ENCODE results near the gene SNRPA1. TPM values are rescaled to one million over a fixed set of nuclear protein-coding genes. Genes with fewer than 3 reads are reported as not detected.

The SNRPA1 gene
- total and polyA plus RNA-seq, 5 donors = 23.4 to 37.3 (median 28.5) TPM

DNA sequence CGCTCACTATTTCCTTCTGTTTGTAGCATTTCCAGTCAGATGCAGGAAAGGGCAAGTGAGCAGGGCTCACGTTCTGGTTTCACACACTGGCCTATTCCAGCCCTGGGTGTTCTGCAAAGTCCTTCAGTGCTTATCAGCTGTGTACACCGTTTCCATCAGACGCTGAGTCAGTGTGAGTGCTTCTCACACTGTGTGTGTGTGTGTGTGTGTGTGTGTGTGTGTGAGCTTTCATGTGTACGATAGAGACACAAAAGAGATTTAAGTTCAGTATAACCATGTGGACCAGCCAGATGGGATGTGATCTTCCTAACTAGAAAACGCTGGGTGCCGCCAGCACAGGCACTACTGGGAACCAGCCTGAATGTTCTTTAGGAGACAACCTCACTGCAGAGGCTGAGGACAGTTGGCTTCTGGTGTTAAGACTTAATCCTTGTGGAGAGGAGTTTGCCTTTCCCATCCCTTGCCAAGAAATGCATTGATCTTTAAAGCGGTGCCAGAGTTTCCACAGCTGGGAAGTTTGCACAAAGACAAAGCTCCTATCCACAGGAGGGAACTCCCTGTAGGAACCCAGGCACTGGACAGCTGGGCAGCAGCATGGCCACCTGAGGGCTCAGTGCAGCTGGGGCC, 39.3 kb downstream of the SNRPA1 start:
- DNase-seq = peak in 2 of 3 donors; percentile 42 to 51
- no peaks in the 10 kb centered on the region for H3K27me3 ChIP-seq (ENCODE audit: control insufficient read depth, insufficient read depth)
- H3K9me3 ChIP-seq (ENCODE audit: control insufficient read depth, low read length) = no peaks in the 10 kb centered on the region
- H3K27ac ChIP-seq (ENCODE audit: low read length) = no peak overlapping the region
- 32% methylated on average over 8 of the region's 8 CpGs for WGBS
- intact Hi-C loops (cut with DNase I) = loop anchor here in 2 of 4 donors (5.0 to 10.0 kb wide), 3 partner anchors 131 to 243 kb away; no protein-coding TSS in a partner anchor
- no peak overlapping the region for H3K4me3 ChIP-seq (ENCODE audit: low read length)
- H3K4me1 ChIP-seq (ENCODE audit: control insufficient read depth, insufficient read depth, low read length) = no peaks in the 10 kb centered on the region
- peak; percentile 29 to 82 for ATAC-seq

DNA sequence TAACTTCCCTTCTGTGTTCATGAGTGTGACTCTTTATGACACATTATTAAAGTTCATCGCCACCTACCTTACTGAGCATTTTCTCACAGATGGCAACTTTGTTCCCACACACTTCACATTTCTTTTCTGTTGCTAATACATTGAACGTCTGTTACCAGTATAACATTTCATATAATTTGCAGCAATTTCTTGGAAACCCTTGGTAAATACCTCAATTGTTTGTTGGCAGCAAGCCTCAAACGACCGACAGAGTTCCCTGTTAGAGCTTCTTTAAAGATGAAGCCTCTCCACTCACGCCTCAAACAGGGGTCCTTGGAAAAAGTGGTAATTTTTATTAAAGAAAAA, 40.0 kb downstream of the SNRPA1 start:
- intact Hi-C loops (cut with DNase I) = loop anchor here in 2 of 4 donors (5.0 to 10.0 kb wide), 3 partner anchors 130 to 243 kb away; no protein-coding TSS in a partner anchor
- Histone ChIP-seq H3K9me3 (ENCODE audit: control insufficient read depth, low read length) (no peaks in the 10 kb centered on the region), H3K27me3 (ENCODE audit: control insufficient read depth, insufficient read depth) (no peaks in the 10 kb centered on the region), H3K4me3 (ENCODE audit: low read length) (no peak overlapping the region), H3K27ac (ENCODE audit: low read length) (no peak overlapping the region), H3K4me1 (ENCODE audit: control insufficient read depth, insufficient read depth, low read length) (no peaks in the 10 kb centered on the region)
- 68% methylated on average over 5 of the region's 5 CpGs for WGBS
- ATAC-seq (no peak), DNase-seq (no peak)

DNA sequence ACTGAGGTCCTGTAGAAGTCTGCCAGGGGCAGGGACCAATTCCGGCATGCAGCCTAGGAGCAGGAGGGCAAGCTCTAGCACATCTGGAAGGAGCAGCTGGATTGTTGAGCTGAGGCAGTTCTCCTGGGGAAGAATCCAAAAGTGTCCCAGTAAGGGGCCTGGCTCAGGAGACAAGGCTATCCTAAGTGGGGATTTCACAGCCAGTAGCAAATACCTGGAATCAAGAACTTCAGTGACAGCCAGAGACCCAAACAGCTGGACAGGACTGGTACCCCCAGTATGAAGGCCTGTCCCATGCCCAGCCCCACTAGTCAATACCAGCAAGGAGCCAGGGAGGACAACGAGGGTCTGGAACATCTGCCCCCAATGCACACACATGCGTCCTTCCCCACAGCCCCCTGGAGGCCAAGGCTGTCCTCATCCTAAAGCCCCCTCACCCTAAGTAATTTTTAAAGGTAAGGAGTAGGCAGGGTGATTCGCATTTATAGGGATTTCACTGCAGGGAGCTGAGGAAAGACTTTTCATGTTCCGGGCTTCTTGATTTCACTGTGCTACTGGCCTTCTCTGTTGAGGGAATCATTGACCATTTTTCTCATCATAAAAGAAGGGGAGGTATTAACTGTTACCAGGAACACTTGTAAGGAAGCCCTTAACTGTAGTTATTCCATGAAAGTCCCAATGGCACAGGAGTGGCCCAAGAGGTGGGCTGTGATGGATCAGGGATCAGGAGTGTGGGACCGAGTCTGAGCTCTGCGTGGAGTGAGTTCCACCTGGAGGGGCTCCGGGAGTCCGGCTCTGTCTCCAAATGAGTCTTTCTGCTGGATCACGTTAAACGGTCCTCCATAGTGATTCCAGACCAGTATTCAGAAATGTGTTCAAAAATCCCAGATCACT, 40.6 kb downstream of the SNRPA1 start:
- no peak for ATAC-seq
- Histone ChIP-seq H3K27me3 (ENCODE audit: control insufficient read depth, insufficient read depth) (no peaks in the 10 kb centered on the region), H3K27ac (ENCODE audit: low read length) (no peak overlapping the region), H3K4me3 (ENCODE audit: low read length) (no peak overlapping the region), H3K9me3 (ENCODE audit: control insufficient read depth, low read length) (no peaks in the 10 kb centered on the region), H3K4me1 (ENCODE audit: control insufficient read depth, insufficient read depth, low read length) (no peaks in the 10 kb centered on the region)
- 88% methylated on average over 11 of the region's 11 CpGs for WGBS
- DNase-seq = no peak
- intact Hi-C loops (cut with DNase I) = loop anchor here in 2 of 4 donors (5.0 to 10.0 kb wide), 3 partner anchors 130 to 242 kb away; no protein-coding TSS in a partner anchor

DNA sequence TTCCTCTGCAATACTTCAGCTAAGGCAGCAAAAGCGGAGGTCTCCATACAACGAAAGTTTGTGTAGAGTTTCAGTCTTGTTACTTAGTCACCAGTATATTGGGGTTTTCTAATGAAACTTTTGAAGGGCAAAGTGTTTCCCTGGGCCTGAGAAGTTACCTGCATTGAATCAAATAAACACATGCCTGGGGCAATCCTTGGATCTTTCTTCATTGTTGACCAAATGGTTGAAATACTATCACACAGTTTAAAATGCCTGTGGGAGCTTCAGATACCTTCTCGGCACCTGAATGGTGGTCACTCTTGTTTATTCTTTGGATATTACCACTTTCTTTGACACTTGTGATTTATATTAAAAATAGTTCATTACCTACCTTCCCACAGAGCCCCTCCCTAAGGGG, 42.2 kb downstream of the SNRPA1 start:
- no peak overlapping the region for H3K27ac ChIP-seq (ENCODE audit: low read length)
- intact Hi-C loops (cut with DNase I) = loop anchor here in 1 of 4 donors (10.0 kb wide), 1 partner anchor 128 kb away; no protein-coding TSS in a partner anchor
- no peak for DNase-seq
- H3K27me3 ChIP-seq (ENCODE audit: control insufficient read depth, insufficient read depth) = no peaks in the 10 kb centered on the region
- ATAC-seq = no peak
- H3K4me1 ChIP-seq (ENCODE audit: control insufficient read depth, insufficient read depth, low read length) = no peaks in the 10 kb centered on the region
- 53% methylated on average over 3 of the region's 3 CpGs for WGBS
- peak overlapping the region; percentile 80 for H3K4me3 ChIP-seq (ENCODE audit: low read length)
- no peaks in the 10 kb centered on the region for H3K9me3 ChIP-seq (ENCODE audit: control insufficient read depth, low read length)

DNA sequence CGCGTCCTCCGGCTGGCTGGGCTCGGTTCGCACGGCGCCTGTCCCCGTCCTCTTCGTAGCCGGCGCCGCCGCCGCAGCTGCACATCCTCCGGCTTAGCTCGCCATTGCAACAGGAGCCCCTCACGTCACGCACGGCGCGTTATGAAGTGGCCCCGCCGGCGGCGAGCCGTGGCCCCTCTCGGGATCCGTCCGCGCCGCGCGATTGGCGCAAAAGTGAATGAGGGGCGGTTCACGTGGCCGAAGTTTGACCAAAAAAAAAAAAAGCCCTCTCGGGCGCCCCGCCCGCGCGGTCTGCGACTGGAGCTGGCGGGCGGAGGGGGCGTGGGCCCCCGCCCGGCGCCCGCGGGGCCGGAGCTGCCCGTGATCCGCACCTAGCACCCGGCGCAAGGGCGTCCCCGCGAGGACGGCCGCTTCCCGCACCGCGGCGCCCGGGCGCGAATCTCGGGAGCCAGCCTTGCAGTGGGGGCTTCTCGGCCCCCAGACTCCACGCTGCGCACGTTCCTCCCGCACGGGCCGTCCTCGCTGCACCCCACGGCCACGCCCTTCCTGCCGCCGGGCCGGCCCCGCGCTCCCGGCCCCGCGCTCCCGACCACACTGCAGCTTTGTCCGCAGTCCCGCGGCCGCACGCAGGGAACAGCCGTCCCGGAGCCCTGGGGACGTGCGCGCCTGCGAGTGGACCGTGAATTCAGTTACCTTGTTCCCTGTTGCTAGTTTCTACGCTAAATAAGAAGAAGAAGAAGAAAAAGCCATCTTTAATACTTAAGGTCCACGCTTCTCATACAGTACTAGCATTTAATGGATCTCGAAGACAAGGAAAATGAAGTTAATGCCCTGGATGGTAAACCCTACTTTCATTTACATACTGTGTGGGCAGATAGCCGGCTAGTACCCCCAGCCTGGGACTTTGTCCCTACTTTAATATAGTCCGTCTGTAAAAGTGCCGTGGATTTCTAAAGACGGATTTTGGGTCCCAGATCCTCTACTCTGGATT, 42.9 kb downstream of the SNRPA1 start, which contains the start of gene CHSY1:
Gene CHSY1 (minus strand): TSS at position 219 of the 991 bp plus-strand sequence. CDS start 592 bp downstream, outside the sequence.
- H3K4me3 ChIP-seq (ENCODE audit: low read length) = peak within 1 kb of the TSS; percentile 80
- ATAC-seq (peak; percentile 82 to 89), DNase-seq (peak; percentile 96 to 98 (median 97))
- no peaks in the 10 kb centered on the region for H3K9me3 ChIP-seq (ENCODE audit: control insufficient read depth, low read length)
- intact Hi-C loops (cut with DNase I) = loop anchor here in 1 of 4 donors (10.0 kb wide), 1 partner anchor 127 kb away; no protein-coding TSS in a partner anchor
- H3K4me1 ChIP-seq (ENCODE audit: control insufficient read depth, insufficient read depth, low read length) = peaks cover 3% of the 10 kb centered on the region
- no peaks in the 10 kb centered on the region for H3K27me3 ChIP-seq (ENCODE audit: control insufficient read depth, insufficient read depth)
- H3K27ac ChIP-seq (ENCODE audit: low read length) = peak within 1 kb of the TSS; percentile 82
- under 1% methylated on average over 108 of the region's 108 CpGs for WGBS

DNA sequence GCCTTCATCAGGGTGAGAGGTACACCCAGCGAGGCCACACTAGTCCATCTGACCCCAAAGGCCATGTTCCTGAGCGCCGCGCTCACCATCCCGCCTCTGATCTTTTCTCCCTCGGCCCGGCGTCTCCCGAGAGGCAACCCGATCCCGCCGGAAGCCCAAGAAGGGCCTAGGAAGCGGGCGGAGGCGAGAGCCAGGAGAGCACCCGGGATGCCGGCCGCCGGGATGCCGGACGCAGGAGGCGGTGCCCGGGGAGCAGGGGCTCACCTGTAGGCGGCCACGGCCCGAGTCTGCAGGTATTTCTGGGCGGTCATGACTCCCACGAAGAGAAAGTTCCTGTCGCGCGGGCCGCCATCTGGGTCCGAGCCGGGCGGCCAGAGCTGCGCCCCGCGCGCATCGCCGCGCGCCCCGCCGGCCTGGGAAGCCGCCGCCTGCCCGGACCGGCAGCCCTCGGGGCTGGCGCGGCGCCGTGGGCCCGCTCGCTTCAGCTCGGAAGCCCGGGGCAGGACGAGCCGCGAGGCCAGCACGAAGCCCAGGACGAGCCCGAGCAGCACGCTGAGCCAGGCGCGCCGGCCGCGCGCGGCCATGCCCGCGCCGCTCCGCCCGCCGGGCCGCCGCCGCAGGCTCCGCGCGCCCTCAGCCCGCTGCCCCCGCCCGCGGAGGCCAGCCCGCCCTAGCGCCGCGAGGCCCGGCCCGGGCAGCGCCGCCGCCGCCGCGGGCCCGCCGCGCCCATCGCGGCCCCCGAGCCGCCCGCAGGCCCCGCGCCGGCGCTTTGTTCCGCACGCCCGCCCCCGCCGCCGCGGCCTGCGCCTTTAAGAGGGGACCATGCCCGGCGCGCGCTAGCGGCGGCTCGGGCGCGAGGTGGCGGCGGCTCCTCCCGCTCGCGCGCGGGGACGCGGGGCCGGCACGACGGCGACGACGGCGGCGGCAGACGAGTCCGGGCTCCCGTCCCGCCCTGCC, 43.9 kb downstream of the SNRPA1 start:
- ATAC-seq (peak in 1 of 2 donors; percentile 42), DNase-seq (peak; percentile 44 to 73 (median 73))
- intact Hi-C loops (cut with DNase I) = loop anchor here in 1 of 4 donors (10.0 kb wide), 1 partner anchor 126 kb away; no protein-coding TSS in a partner anchor
- H3K9me3 ChIP-seq (ENCODE audit: control insufficient read depth, low read length) = no peaks in the 10 kb centered on the region
- H3K27me3 ChIP-seq (ENCODE audit: control insufficient read depth, insufficient read depth) = no peaks in the 10 kb centered on the region
- H3K4me3 ChIP-seq (ENCODE audit: low read length) = peak overlapping the region; percentile 80
- H3K27ac ChIP-seq (ENCODE audit: low read length) = peak overlapping the region; percentile 82
- WGBS = under 1% methylated on average over 150 of the region's 150 CpGs
- peaks cover 4% of the 10 kb centered on the region for H3K4me1 ChIP-seq (ENCODE audit: control insufficient read depth, insufficient read depth, low read length)

DNA sequence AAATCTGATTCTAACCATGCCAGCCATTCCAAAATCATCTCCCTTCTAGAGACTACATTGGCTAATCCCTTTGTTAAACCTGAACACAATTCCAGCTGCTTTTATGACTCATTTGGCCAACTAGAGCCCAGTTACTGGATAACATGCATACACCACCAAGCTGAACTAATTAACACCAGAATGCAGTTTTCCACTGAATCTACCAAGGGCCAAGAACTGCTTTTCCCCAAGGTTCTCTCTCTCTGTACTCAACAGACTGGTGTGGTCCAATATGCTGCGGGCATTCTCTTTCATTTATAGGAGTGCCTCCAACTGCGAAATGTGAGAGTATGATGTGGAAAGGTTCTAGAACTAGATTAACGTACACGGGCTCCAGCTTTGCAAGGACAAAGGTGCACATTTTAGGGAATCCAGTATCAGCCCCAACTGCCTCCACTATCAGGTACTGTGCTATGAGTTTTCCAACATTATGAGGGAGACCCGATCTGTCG, 44.7 kb downstream of the SNRPA1 start:
- DNase-seq (no peak), ATAC-seq (no peak)
- Histone ChIP-seq H3K4me3 (ENCODE audit: low read length) (peak overlapping the region; percentile 80), H3K4me1 (ENCODE audit: control insufficient read depth, insufficient read depth, low read length) (peaks cover 4% of the 10 kb centered on the region), H3K9me3 (ENCODE audit: control insufficient read depth, low read length) (no peaks in the 10 kb centered on the region), H3K27ac (ENCODE audit: low read length) (peak overlapping the region; percentile 1), H3K27me3 (ENCODE audit: control insufficient read depth, insufficient read depth) (no peaks in the 10 kb centered on the region)
- 8% methylated on average over 6 of the region's 6 CpGs for WGBS
- intact Hi-C loops (cut with DNase I) = loop anchor here in 1 of 4 donors (10.0 kb wide), 1 partner anchor 126 kb away; no protein-coding TSS in a partner anchor

DNA sequence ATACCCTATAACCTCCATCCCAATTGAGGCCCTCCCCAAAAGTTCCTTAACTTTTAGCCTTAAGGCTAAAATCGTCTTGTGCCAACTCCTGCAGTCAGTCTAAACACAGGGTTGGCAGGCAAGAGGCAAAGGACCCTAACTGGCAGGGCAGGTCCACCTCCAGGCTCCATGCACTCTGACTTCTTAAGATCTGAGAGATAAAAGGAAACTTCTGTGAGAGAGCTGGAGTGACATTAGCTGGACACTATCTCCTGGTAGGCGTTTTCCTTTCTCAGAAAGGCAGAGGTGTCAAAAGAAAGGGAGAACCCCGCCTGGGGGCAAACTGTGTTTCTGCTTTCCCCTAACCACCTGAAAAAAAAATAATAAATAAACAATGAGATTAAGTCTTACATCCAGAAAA, 46.8 kb downstream of the SNRPA1 start:
- intact Hi-C loops (cut with DNase I) = loop anchor here (5.0 to 10.0 kb wide), 3 partner anchors 51 to 63 kb away; no protein-coding TSS in a partner anchor
- 59% methylated on average over 3 of the region's 3 CpGs for WGBS

More for the DNA sequence above, 46.8 kb downstream of the SNRPA1 start:
- Histone ChIP-seq H3K9me3 (ENCODE audit: control insufficient read depth, low read length) (no peaks in the 10 kb centered on the region), H3K4me1 (ENCODE audit: control insufficient read depth, insufficient read depth, low read length) (peaks cover 14% of the 10 kb centered on the region), H3K4me3 (ENCODE audit: low read length) (no peak overlapping the region), H3K27ac (ENCODE audit: low read length) (no peak overlapping the region), H3K27me3 (ENCODE audit: control insufficient read depth, insufficient read depth) (no peaks in the 10 kb centered on the region)
- no peak for ATAC-seq
- DNase-seq = no peak

Measured in right cardiac atrium (tissue), 5 donors.